ENCODE measurements around the gene CMC2. TPM values are rescaled to one million over a fixed set of nuclear protein-coding genes. Genes with fewer than 3 reads are reported as not detected.

Gene CMC2
- total and polyA plus RNA-seq, 2 donors from 2014 or later: 33.4 to 146 TPM

DNA sequence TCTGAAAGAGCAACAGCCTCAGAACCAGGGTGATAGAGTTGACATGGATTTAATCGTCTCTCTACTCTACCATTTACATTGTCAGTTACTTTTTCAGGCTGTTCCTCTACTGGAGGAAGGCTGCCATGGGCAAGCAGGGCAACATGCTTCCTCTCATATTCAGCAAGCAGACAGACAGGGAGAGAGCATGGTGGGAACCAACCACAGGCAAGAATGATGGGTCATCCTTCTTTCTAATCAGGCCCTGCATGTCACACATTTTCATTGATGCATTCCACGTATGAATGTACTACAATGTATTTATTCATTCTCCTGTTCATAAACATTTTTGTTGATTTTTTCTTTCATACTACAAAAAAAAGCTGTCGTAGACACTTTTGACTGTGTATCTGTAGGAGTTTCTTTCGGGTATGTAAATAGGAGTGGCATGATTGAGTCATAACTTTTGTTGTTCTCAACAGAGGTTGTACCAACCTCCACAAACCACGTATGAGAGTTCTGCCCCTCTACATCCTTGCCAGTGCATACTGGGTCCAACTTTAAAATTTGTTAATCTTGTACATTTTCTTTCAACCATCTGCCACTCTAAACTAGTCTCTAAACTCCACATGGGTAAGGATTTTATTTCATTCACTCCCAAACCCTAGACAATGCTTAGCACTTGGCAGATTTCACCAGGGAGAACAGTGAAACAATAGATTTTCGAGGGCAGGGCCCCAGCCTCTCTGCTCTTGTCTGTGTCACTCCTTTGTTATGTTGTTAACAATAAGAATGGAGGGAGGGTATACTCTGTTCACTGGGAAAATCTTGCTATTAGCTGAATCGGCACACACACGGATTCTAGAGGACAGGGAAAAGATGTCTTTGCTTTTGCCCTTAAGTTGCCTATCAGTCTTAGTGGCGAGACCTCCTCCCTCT, 58.7 kb downstream of the CMC2 start:
- H3K9me3 ChIP-seq (ENCODE audit: control insufficient read depth in 2 of 3, insufficient read depth in 1 of 3, low read length in 3 of 3): no peaks in the 10 kb centered on the region
- H3K9ac ChIP-seq (ENCODE audit: low read length in 3 of 3): no peak overlapping the region
- no peak overlapping the region for H3K4me3 ChIP-seq (ENCODE audit: low read length in 3 of 3)
- no peak overlapping the region for H3K27ac ChIP-seq (ENCODE audit: low read depth in 2 of 2, low read length in 2 of 2)
- H3K36me3 ChIP-seq (ENCODE audit: control insufficient read depth in 2 of 3, insufficient read depth in 3 of 3, low read length in 3 of 3): no peaks in the 10 kb centered on the region
- no peaks in the 10 kb centered on the region for H3K4me1 ChIP-seq (ENCODE audit: control insufficient read depth in 2 of 3, insufficient read depth in 2 of 3, low read depth in 1 of 3, low read length in 3 of 3)
- DNase-seq (no peak), FAIRE-seq (no peak)
- TF ChIP-seq CTCF (IDR thresholded peaks at IDR 0.05; ENCODE audit: borderline replicate concordance, extremely low read depth, insufficient read depth): no peak
- intact Hi-C loops (cut with DNase I): no loop called here
- no peaks in the 10 kb centered on the region for H3K27me3 ChIP-seq (ENCODE audit: control insufficient read depth, insufficient read depth, low read length)

- no peak for TF ChIP-seq CTCF (IDR thresholded peaks at IDR 0.05; ENCODE audit: borderline replicate concordance, extremely low read depth, insufficient read depth)
- no peaks in the 10 kb centered on the region for H3K4me1 ChIP-seq (ENCODE audit: control insufficient read depth in 2 of 3, insufficient read depth in 2 of 3, low read depth in 1 of 3, low read length in 3 of 3)
- H3K27me3 ChIP-seq (ENCODE audit: control insufficient read depth, insufficient read depth, low read length): no peaks in the 10 kb centered on the region
- H3K9ac ChIP-seq (ENCODE audit: low read length in 3 of 3): no peak overlapping the region
- no peaks in the 10 kb centered on the region for H3K9me3 ChIP-seq (ENCODE audit: control insufficient read depth in 2 of 3, insufficient read depth in 1 of 3, low read length in 3 of 3)
- H3K36me3 ChIP-seq (ENCODE audit: control insufficient read depth in 2 of 3, insufficient read depth in 3 of 3, low read length in 3 of 3): no peaks in the 10 kb centered on the region
- FAIRE-seq (no peak), DNase-seq (no peak)
- intact Hi-C loops (cut with DNase I): no loop called here
- H3K4me3 ChIP-seq (ENCODE audit: low read length in 3 of 3): no peak overlapping the region
- no peak overlapping the region for H3K27ac ChIP-seq (ENCODE audit: low read depth in 2 of 2, low read length in 2 of 2)
These were observed 59.4 kb downstream of the CMC2 start for GRCh38 chr16:80947239-80947638.

- FAIRE-seq: no peak
- DNase-seq: no peak
- no peaks in the 10 kb centered on the region for H3K36me3 ChIP-seq (ENCODE audit: control insufficient read depth in 2 of 3, insufficient read depth in 3 of 3, low read length in 3 of 3)
- H3K4me1 ChIP-seq (ENCODE audit: control insufficient read depth in 2 of 3, insufficient read depth in 2 of 3, low read depth in 1 of 3, low read length in 3 of 3): no peaks in the 10 kb centered on the region
- no peak overlapping the region for H3K4me3 ChIP-seq (ENCODE audit: low read length in 3 of 3)
- no peaks in the 10 kb centered on the region for H3K9me3 ChIP-seq (ENCODE audit: control insufficient read depth in 2 of 3, insufficient read depth in 1 of 3, low read length in 3 of 3)
- H3K9ac ChIP-seq (ENCODE audit: low read length in 3 of 3): no peak overlapping the region
- no peak overlapping the region for H3K27ac ChIP-seq (ENCODE audit: low read depth in 2 of 2, low read length in 2 of 2)
- H3K27me3 ChIP-seq (ENCODE audit: control insufficient read depth, insufficient read depth, low read length): no peaks in the 10 kb centered on the region
- TF ChIP-seq CTCF (IDR thresholded peaks at IDR 0.05; ENCODE audit: borderline replicate concordance, extremely low read depth, insufficient read depth): no peak
- intact Hi-C loops (cut with DNase I): no loop called here
These were observed 60.2 kb downstream of the CMC2 start for GRCh38 chr16:80946481-80946880.

Data from kidney (tissue), 14 donors.